Caco-2 (cell line): ENCODE results near the gene LRRC52. TPM values are rescaled to one million over a fixed set of nuclear protein-coding genes. Genes with fewer than 3 reads are reported as not detected.

Source experiments
- BruUV-seq: library from RNA; stranded (reverse); fragments of 400-500 nt; replicated peaks from 2 replicates; lab custom pipeline; 2021; lab: Mats Ljungman, UMichigan
- CTCF ChIA-PET: fragments of 300-600 bp; sonication (Branson Sonifier 250); formaldehyde crosslinking; loops from one replicate; lab custom pipeline; 2022; ENCODE audit warnings: antibody characterized with exemption; lab: Charles Lee
- POLR2A ChIA-PET: fragments of 300-600 bp; sonication (Branson Sonifier 250); formaldehyde crosslinking; loops from one replicate; lab custom pipeline; 2022; ENCODE audit warnings: antibody characterized with exemption; lab: Charles Lee
- DNase-seq, 2 experiments: peaks; one replicate each; pipeline versions ENCODE4 v3.0.0 to v3.0.0-alpha.2; 2020 to 2022
- H3K27me3 ChIP-seq: replicated peaks from 2 replicates; pipeline ENCODE4 v1.6.0; 2011; ENCODE audit warnings: low read length; ENCODE audit not compliant: control insufficient read depth, insufficient read depth
- H3K36me3 ChIP-seq: 2 replicates; pipeline ENCODE4 v1.5.1; 2011; ENCODE audit warnings: low read length; ENCODE audit not compliant: control insufficient read depth, insufficient read depth
- H3K4me1 ChIP-seq: fragments of 250-450 bp; sonication (Bioruptor Pico); 2 replicates; pipeline ENCODE4 v1.5.1; 2020; ENCODE audit warnings: mild to moderate bottlenecking
- H3K4me3 ChIP-seq: 2 replicates; pipeline ENCODE4 v1.5.1; 2011; ENCODE audit warnings: low read depth, mild to moderate bottlenecking, control low read depth, low read length
- H3K9me3 ChIP-seq: fragments of 250-450 bp; sonication (Bioruptor Pico); 2 replicates; pipeline ENCODE4 v1.5.1; 2020; ENCODE audit warnings: mild to moderate bottlenecking, moderate library complexity
- H3K27ac Mint-ChIP-seq: one replicate; pipeline ENCODE4 v1.8.0; 2022; ENCODE audit warnings: mixed read lengths; ENCODE audit not compliant: unreplicated experiment
- H3K27me3 Mint-ChIP-seq: one replicate; pipeline ENCODE4 v1.8.0; 2022; ENCODE audit warnings: mixed read lengths; ENCODE audit not compliant: insufficient read depth, unreplicated experiment
- H3K36me3 Mint-ChIP-seq: one replicate; pipeline ENCODE4 v1.8.0; 2022; ENCODE audit warnings: mild to moderate bottlenecking, mixed read lengths; ENCODE audit not compliant: insufficient read depth, unreplicated experiment
- H3K4me1 Mint-ChIP-seq: one replicate; pipeline ENCODE4 v1.8.0; 2022; ENCODE audit warnings: low read depth, mixed read lengths; ENCODE audit not compliant: unreplicated experiment
- H3K4me3 Mint-ChIP-seq: one replicate; pipeline ENCODE4 v1.8.0; 2022; ENCODE audit warnings: mild to moderate bottlenecking, moderate library complexity, mixed read lengths; ENCODE audit not compliant: unreplicated experiment
- H3K9me3 Mint-ChIP-seq: one replicate; pipeline ENCODE4 v1.8.0; 2022; ENCODE audit warnings: mixed read lengths; ENCODE audit not compliant: unreplicated experiment
- intact Hi-C: fragments of 100-400 bp; cut with micrococcal nuclease; formaldehyde crosslinking; loops from one replicate; pipeline ENCODE4 v1.10.0; 2022; ENCODE audit not compliant: unreplicated experiment
- total RNA-seq: library from RNA; stranded (reverse); gene quantifications from 2 replicates; pipeline ENCODE4 v1.2.3, GENCODE V29; 2022
- TF ChIP-seq, protein P1 (sequence below), 2 experiments: fragments of 200-600 bp in 1 of 2; IDR thresholded peaks; 1 replicate in 1 of 2; 2 replicates in 1 of 2; pipeline versions ENCODE4 v1.5.1 to v1.8.0; 2011 to 2022; ENCODE audit warnings: antibody characterized with exemption in 1 of 2, control low read depth in 1 of 2, inconsistent platforms in 1 of 2, low read depth in 1 of 2, low read length in 1 of 2, mild to moderate bottlenecking in 1 of 2, moderate library complexity in 1 of 2; ENCODE audit not compliant: insufficient read depth in 1 of 2, severe bottlenecking in 1 of 2, unreplicated experiment in 1 of 2

The LRRC52 gene
- total RNA-seq, 1 experiment from 2014 or later: not detected

- DNase-seq: no peak
- Histone ChIP-seq H3K4me1 (no peaks in the 10 kb centered on the region), H3K9me3 (no peaks in the 10 kb centered on the region), H3K36me3 (no peaks in the 10 kb centered on the region), H3K27me3 (peaks cover 1% of the 10 kb centered on the region; the same call in 1 of the 2 replicates), H3K4me3 (no peak overlapping the region)
- Mint-ChIP-seq H3K36me3 (peaks cover 4% of the 10 kb centered on the region), H3K4me1 (peaks cover 13% of the 10 kb centered on the region), H3K27me3 (peaks cover 10% of the 10 kb centered on the region), H3K9me3 (no peaks in the 10 kb centered on the region), H3K27ac (no peak overlapping the region), H3K4me3 (no peak overlapping the region)
- ChIA-PET POLR2A (no interaction called here), CTCF (no interaction called here)
- intact Hi-C loops: loop anchor here (10.0 kb wide), 1 partner anchor 341 kb away; no protein-coding TSS in a partner anchor
- BruUV-seq: no TSS peak
- TF ChIP-seq, protein P1, sequence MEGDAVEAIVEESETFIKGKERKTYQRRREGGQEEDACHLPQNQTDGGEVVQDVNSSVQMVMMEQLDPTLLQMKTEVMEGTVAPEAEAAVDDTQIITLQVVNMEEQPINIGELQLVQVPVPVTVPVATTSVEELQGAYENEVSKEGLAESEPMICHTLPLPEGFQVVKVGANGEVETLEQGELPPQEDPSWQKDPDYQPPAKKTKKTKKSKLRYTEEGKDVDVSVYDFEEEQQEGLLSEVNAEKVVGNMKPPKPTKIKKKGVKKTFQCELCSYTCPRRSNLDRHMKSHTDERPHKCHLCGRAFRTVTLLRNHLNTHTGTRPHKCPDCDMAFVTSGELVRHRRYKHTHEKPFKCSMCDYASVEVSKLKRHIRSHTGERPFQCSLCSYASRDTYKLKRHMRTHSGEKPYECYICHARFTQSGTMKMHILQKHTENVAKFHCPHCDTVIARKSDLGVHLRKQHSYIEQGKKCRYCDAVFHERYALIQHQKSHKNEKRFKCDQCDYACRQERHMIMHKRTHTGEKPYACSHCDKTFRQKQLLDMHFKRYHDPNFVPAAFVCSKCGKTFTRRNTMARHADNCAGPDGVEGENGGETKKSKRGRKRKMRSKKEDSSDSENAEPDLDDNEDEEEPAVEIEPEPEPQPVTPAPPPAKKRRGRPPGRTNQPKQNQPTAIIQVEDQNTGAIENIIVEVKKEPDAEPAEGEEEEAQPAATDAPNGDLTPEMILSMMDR (IDR thresholded peaks at IDR 0.05; ENCODE audit: insufficient read depth in 1 of 2, low read depth in 1 of 2, low read length in 1 of 2, severe bottlenecking in 1 of 2, unreplicated experiment in 1 of 2): no peak
Measured at GRCh38 chr1:165595246-165595938, 51.6 kb downstream of the LRRC52 start.

DNA sequence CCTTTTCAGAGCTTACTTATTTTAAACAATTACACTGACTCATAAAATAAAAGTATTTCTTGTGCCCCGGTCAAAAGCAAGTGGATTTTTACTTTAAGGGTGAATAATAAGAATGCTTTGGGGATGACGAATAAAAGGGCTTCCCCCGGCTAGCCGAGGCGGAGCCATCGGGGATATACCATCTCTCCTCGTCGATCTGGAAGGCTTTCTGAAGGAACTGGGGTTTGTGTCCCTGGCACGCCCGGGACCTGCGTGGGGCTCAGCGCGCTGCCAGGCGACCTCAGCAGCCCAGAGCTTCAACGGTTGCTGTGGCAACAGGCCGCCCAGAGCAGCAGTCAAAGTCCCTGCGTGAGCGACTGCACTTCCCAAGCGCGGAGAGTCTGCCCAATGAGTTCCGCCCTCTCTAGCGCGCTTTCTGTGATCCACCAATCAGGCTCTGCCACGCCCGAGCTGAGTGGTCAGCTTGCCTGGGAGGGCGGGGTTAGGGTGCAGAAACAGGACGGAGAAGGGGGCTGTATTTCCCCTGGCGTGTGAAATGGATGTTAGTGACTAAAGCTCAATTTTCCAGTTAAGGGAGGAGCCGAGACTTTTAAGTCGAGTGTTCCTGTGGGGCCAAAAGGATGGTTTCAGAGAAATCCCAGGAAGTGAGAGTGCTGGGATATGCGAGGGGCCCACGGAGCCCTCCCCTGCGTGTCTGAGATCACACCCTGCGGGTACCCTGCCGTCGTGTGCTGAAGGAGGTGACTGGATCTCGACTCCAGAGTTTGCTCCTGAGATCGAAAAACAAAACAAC, 54.3 kb downstream of the LRRC52 start:
- Mint-ChIP-seq H3K9me3 (no peaks in the 10 kb centered on the region), H3K4me1 (peaks cover 20% of the 10 kb centered on the region), H3K4me3 (peak overlapping the region; percentile 95), H3K27me3 (peaks cover 7% of the 10 kb centered on the region), H3K36me3 (peaks cover 4% of the 10 kb centered on the region), H3K27ac (peak overlapping the region; percentile 88)
- no TSS peak for BruUV-seq
- Histone ChIP-seq H3K27me3 (peaks cover 1% of the 10 kb centered on the region; the same call in 1 of the 2 replicates), H3K9me3 (no peaks in the 10 kb centered on the region), H3K36me3 (no peaks in the 10 kb centered on the region), H3K4me1 (no peaks in the 10 kb centered on the region), H3K4me3 (peak overlapping the region; percentile 64)
- CTCF ChIA-PET: interaction anchor here (0.9 to 1.2 kb wide), 2 partner anchors 33 to 100 kb away, joined by 4 read pairs; partner anchors contain the start of gene MGST3
- intact Hi-C loops: loop anchor here (10.0 kb wide), 1 partner anchor 343 kb away; no protein-coding TSS in a partner anchor
- POLR2A ChIA-PET: interaction anchor here (0.5 to 1.1 kb wide), 2 partner anchors 18 to 32 kb away, joined by 3 read pairs; no protein-coding TSS in a partner anchor
- TF ChIP-seq, protein P1 (IDR thresholded peaks at IDR 0.05; ENCODE audit: insufficient read depth in 1 of 2, low read depth in 1 of 2, low read length in 1 of 2, severe bottlenecking in 1 of 2, unreplicated experiment in 1 of 2): no peak
- DNase-seq: peak; percentile 93 to 96

DNA sequence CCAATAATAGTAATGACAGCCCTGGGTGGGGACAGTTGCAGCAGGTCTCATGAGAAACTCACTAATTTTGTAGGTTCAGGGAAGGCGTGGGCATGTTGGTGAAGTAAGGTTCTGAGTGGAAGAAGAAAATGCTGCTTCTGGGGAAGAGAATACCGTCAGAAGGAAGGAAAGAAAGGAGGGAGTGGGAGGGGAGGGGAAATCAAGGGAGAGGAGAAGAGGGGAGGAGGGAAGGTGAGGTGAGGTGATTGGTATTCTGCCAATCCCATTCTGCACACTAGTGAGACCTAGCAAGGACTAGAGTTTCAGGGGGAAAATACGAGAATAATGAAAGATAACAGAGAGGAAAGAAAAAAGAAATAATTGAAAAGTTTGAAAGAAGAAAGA, 54.9 kb downstream of the LRRC52 start:
- Histone ChIP-seq H3K36me3 (no peaks in the 10 kb centered on the region), H3K27me3 (0 out of 2 replicates have a peak, but pooled peaks cover 1% of the 10 kb centered on the region), H3K4me1 (no peaks in the 10 kb centered on the region), H3K9me3 (no peaks in the 10 kb centered on the region), H3K4me3 (peak overlapping the region; percentile 64)
- peaks cover 4% of the 10 kb centered on the region for H3K36me3 Mint-ChIP-seq
- H3K27me3 Mint-ChIP-seq: peaks cover 4% of the 10 kb centered on the region
- TF ChIP-seq, protein P1 (IDR thresholded peaks at IDR 0.05; ENCODE audit: insufficient read depth in 1 of 2, low read depth in 1 of 2, low read length in 1 of 2, severe bottlenecking in 1 of 2, unreplicated experiment in 1 of 2): no peak
- no peak for DNase-seq
- H3K4me1 Mint-ChIP-seq: peaks cover 20% of the 10 kb centered on the region
- peak overlapping the region; percentile 95 for H3K4me3 Mint-ChIP-seq
- H3K9me3 Mint-ChIP-seq: no peaks in the 10 kb centered on the region
- CTCF ChIA-PET: no interaction called here
- no TSS peak for BruUV-seq
- H3K27ac Mint-ChIP-seq: peak overlapping the region; percentile 88
- POLR2A ChIA-PET: interaction anchor here (1.1 kb wide), 1 partner anchor 32 kb away, joined by 3 read pairs; no protein-coding TSS in a partner anchor
- intact Hi-C loops: loop anchor here (10.0 kb wide), 1 partner anchor 344 kb away; no protein-coding TSS in a partner anchor
